Subcutaneous abdominal adipose tissue (tissue), 5 donors: ENCODE measurements around the gene OR2F1.

Experiments used
- H3K27ac ChIP-seq: one replicate; pipeline ENCODE4 v1.7.0; 2013; ENCODE audit warnings: low read depth, mild to moderate bottlenecking, inconsistent platforms, low read length, moderate library complexity
- H3K27me3 ChIP-seq, 5 donors: one replicate each; pipeline ENCODE4 v1.7.0; 2013; ENCODE audit warnings: low read length in 5 of 5, inconsistent platforms in 1 of 5; ENCODE audit not compliant: control insufficient read depth in 5 of 5, insufficient read depth in 4 of 5
- H3K36me3 ChIP-seq, 5 donors: one replicate each; pipeline ENCODE4 v1.7.0; 2013; ENCODE audit warnings: low read length in 5 of 5; ENCODE audit not compliant: control insufficient read depth in 5 of 5, insufficient read depth in 5 of 5
- H3K4me1 ChIP-seq, 5 donors: one replicate each; pipeline ENCODE4 v1.7.0; 2013; ENCODE audit warnings: low read length in 5 of 5, mild to moderate bottlenecking in 3 of 5, moderate library complexity in 1 of 5; ENCODE audit not compliant: control insufficient read depth in 5 of 5, insufficient read depth in 5 of 5
- H3K4me3 ChIP-seq, 5 donors: one replicate each; pipeline ENCODE4 v1.7.0; 2013; ENCODE audit warnings: low read length in 5 of 5, low read depth in 1 of 5
- H3K9ac ChIP-seq, 5 donors: one replicate each; pipeline ENCODE4 v1.7.0; 2013; ENCODE audit warnings: low read length in 5 of 5, mild to moderate bottlenecking in 4 of 5, moderate library complexity in 3 of 5
- H3K9me3 ChIP-seq, 5 donors: one replicate each; pipeline ENCODE4 v1.7.0; 2013; ENCODE audit warnings: low read length in 5 of 5; ENCODE audit not compliant: control insufficient read depth in 5 of 5
- donor health status: healthy.
- donor health status: healthy.
- donor health status: healthy.
- donor health status: healthy.
- donor health status: healthy.

Gene OR2F1

GRCh38 chr7:143953421-143953820, 1.2 kb upstream of the OR2F1 start:
- Histone ChIP-seq H3K9me3 (no peaks in the 10 kb centered on the region), H3K27ac (no peak overlapping the region), H3K4me1 (no peaks in the 10 kb centered on the region), H3K36me3 (no peaks in the 10 kb centered on the region), H3K9ac (no peak overlapping the region), H3K27me3 (no peaks in the 10 kb centered on the region), H3K4me3 (no peak overlapping the region)

GRCh38 chr7:143954135-143954534, 509 bp upstream of the OR2F1 start:
- Histone ChIP-seq H3K4me3 (no peak overlapping the region), H3K36me3 (no peaks in the 10 kb centered on the region), H3K9me3 (no peaks in the 10 kb centered on the region), H3K27ac (no peak overlapping the region), H3K27me3 (no peaks in the 10 kb centered on the region), H3K4me1 (no peaks in the 10 kb centered on the region), H3K9ac (no peak overlapping the region)

GRCh38 chr7:143958781-143959180, 4.1 kb downstream of the OR2F1 start:
- no peak overlapping the region for H3K9ac ChIP-seq
- H3K4me1 ChIP-seq, result no peaks in the 10 kb centered on the region
- H3K4me3 ChIP-seq, result no peak overlapping the region
- no peaks in the 10 kb centered on the region for H3K36me3 ChIP-seq
- H3K9me3 ChIP-seq, result no peaks in the 10 kb centered on the region
- H3K27me3 ChIP-seq, result no peaks in the 10 kb centered on the region
- H3K27ac ChIP-seq, result no peak overlapping the region

- no peak overlapping the region for H3K4me3 ChIP-seq
- H3K9me3 ChIP-seq, result no peaks in the 10 kb centered on the region
- H3K27me3 ChIP-seq, result no peaks in the 10 kb centered on the region
- H3K4me1 ChIP-seq, result no peaks in the 10 kb centered on the region
- H3K36me3 ChIP-seq, result no peaks in the 10 kb centered on the region
- no peak overlapping the region for H3K27ac ChIP-seq
- no peak overlapping the region for H3K9ac ChIP-seq
Measured at GRCh38 chr7:143960813-143961610, 6.4 kb downstream of the OR2F1 start.

GRCh38 chr7:143965280-143965679, 10.6 kb downstream of the OR2F1 start:
- H3K36me3 ChIP-seq, result no peaks in the 10 kb centered on the region
- H3K27ac ChIP-seq, result no peak overlapping the region
- H3K9me3 ChIP-seq, result no peaks in the 10 kb centered on the region
- H3K4me1 ChIP-seq, result no peaks in the 10 kb centered on the region
- H3K27me3 ChIP-seq, result no peaks in the 10 kb centered on the region
- no peak overlapping the region for H3K4me3 ChIP-seq
- H3K9ac ChIP-seq, result no peak overlapping the region

GRCh38 chr7:143967398-143967797, 12.8 kb downstream of the OR2F1 start:
- H3K4me3 ChIP-seq, result no peak overlapping the region

GRCh38 chr7:143973870-143974416, 19.3 kb downstream of the OR2F1 start:
- no peaks in the 10 kb centered on the region for H3K36me3 ChIP-seq
- no peak overlapping the region for H3K9ac ChIP-seq
- H3K27me3 ChIP-seq, result no peaks in the 10 kb centered on the region
- no peak overlapping the region for H3K4me3 ChIP-seq
- no peaks in the 10 kb centered on the region for H3K9me3 ChIP-seq
- H3K4me1 ChIP-seq, result no peaks in the 10 kb centered on the region
- H3K27ac ChIP-seq, result no peak overlapping the region

More at GRCh38 chr7:143967398-143967797, 12.8 kb downstream of the OR2F1 start:
- no peak overlapping the region for H3K27ac ChIP-seq
- H3K9ac ChIP-seq, result no peak overlapping the region
- no peaks in the 10 kb centered on the region for H3K4me1 ChIP-seq
- H3K27me3 ChIP-seq, result no peaks in the 10 kb centered on the region
- H3K9me3 ChIP-seq, result no peaks in the 10 kb centered on the region
- H3K36me3 ChIP-seq, result no peaks in the 10 kb centered on the region

- H3K27ac ChIP-seq, result no peak overlapping the region
- no peak overlapping the region for H3K4me3 ChIP-seq
- no peaks in the 10 kb centered on the region for H3K9me3 ChIP-seq
- no peaks in the 10 kb centered on the region for H3K4me1 ChIP-seq
- H3K27me3 ChIP-seq, result no peaks in the 10 kb centered on the region
- no peak overlapping the region for H3K9ac ChIP-seq
- no peaks in the 10 kb centered on the region for H3K36me3 ChIP-seq
Measured at GRCh38 chr7:143974459-143974858, 19.8 kb downstream of the OR2F1 start.

- no peak overlapping the region for H3K4me3 ChIP-seq
- no peaks in the 10 kb centered on the region for H3K4me1 ChIP-seq
- no peak overlapping the region for H3K27ac ChIP-seq
- H3K27me3 ChIP-seq, result no peaks in the 10 kb centered on the region
- no peaks in the 10 kb centered on the region for H3K9me3 ChIP-seq
- no peak overlapping the region for H3K9ac ChIP-seq
- H3K36me3 ChIP-seq, result no peaks in the 10 kb centered on the region
Measured at GRCh38 chr7:143975617-143976016, 21.0 kb downstream of the OR2F1 start.

GRCh38 chr7:143978585-143978984, 23.9 kb downstream of the OR2F1 start:
- no peaks in the 10 kb centered on the region for H3K4me1 ChIP-seq
- no peaks in the 10 kb centered on the region for H3K9me3 ChIP-seq
- H3K4me3 ChIP-seq, result no peak overlapping the region
- no peak overlapping the region for H3K9ac ChIP-seq
- H3K27me3 ChIP-seq, result no peaks in the 10 kb centered on the region
- H3K27ac ChIP-seq, result no peak overlapping the region
- H3K36me3 ChIP-seq, result no peaks in the 10 kb centered on the region
